ENCODE measurements around the gene NR4A3.

GRCh38 chr9:99807276-99807852 is 14.3 kb upstream of the NR4A3 start:
- TF ChIP-seq CTCF (conservative IDR thresholded peaks at IDR 0.05; ENCODE audit: low read depth in 2 of 2), result peak; percentile 75 to 96
- no peak for TF ChIP-seq EZH2phosphoT487 (IDR thresholded peaks at IDR 0.05; ENCODE audit: unreplicated experiment)
- no peak for TF ChIP-seq REST (IDR thresholded peaks at IDR 0.05; ENCODE audit: unreplicated experiment)
- no peak for TF ChIP-seq EZH2 (IDR thresholded peaks at IDR 0.05; ENCODE audit: low read depth, unreplicated experiment)
- TF ChIP-seq POLR2AphosphoS5 (IDR thresholded peaks at IDR 0.05; ENCODE audit: low read depth), result no peak
- TF ChIP-seq JUNB (IDR thresholded peaks at IDR 0.05; ENCODE audit: unreplicated experiment), result no peak
- TF ChIP-seq CREB1 (CRISPR knock-in tag; IDR thresholded peaks at IDR 0.05; ENCODE audit: low read depth), result no peak
- TF ChIP-seq ZNF462 (CRISPR knock-in tag; IDR thresholded peaks at IDR 0.05), result no peak

All from GM23338 (cell line).